Measurements from ENCODE around the gene EML6. TPM values are rescaled to one million over a fixed set of nuclear protein-coding genes. Genes with fewer than 3 reads are reported as not detected.

Gene EML6
- total RNA-seq, 6 donors from 2014 or later, result 1.5 to 7.3 (median 4.0) TPM

- TF ChIP-seq POLR2AphosphoS5 (IDR thresholded peaks at IDR 0.05) (no peak), CTCF (IDR thresholded peaks at IDR 0.05) (no peak), EP300 (IDR thresholded peaks at IDR 0.05) (no peak), POLR2A (IDR thresholded peaks at IDR 0.05) (no peak)
- Histone ChIP-seq H3K36me3 (no peaks in the 10 kb centered on the region), H3K27me3 (no peaks in the 10 kb centered on the region), H3K4me3 (no peak overlapping the region), H3K27ac (no peak overlapping the region), H3K9me3 (peaks cover 0 to 7% (median 1%) of the 10 kb centered on the region in 4 donors), H3K4me1 (no peaks in the 10 kb centered on the region)
- ATAC-seq (ENCODE audit: low FRiP score in 2 of 2), result no peak
- WGBS, 2 donors, result 89 to 92% methylated on average over 7 of the region's 7 CpGs
- no peak for DNase-seq
These were observed 216.1 kb downstream of the EML6 start for GRCh38 chr2:54939446-54940118.

GRCh38 chr2:54940723-54941122 is 217.3 kb downstream of the EML6 start:
- Histone ChIP-seq H3K4me1 (peaks cover 0 to 5% (median 4%) of the 10 kb centered on the region in 4 donors), H3K4me3 (no peak overlapping the region), H3K36me3 (no peaks in the 10 kb centered on the region), H3K27me3 (no peaks in the 10 kb centered on the region), H3K9me3 (peaks cover 0 to 7% (median 1%) of the 10 kb centered on the region in 4 donors), H3K27ac (no peak overlapping the region)
- ATAC-seq (ENCODE audit: low FRiP score in 2 of 2), result no peak
- WGBS, 2 donors, result 31 to 66% methylated on average over 3 of the region's 3 CpGs
- no peak for DNase-seq
- TF ChIP-seq POLR2A (IDR thresholded peaks at IDR 0.05) (no peak), EP300 (IDR thresholded peaks at IDR 0.05) (no peak), CTCF (IDR thresholded peaks at IDR 0.05) (no peak), POLR2AphosphoS5 (IDR thresholded peaks at IDR 0.05) (no peak)

- ATAC-seq (ENCODE audit: low FRiP score in 2 of 2), result no peak
- DNase-seq, result peak in 1 of 2 donors; percentile 19
- H3K27ac ChIP-seq, result no peak overlapping the region
- H3K36me3 ChIP-seq, result no peaks in the 10 kb centered on the region
- H3K27me3 ChIP-seq, result no peaks in the 10 kb centered on the region
- TF ChIP-seq POLR2AphosphoS5 (IDR thresholded peaks at IDR 0.05), result no peak
- no peak for TF ChIP-seq CTCF (IDR thresholded peaks at IDR 0.05)
- TF ChIP-seq POLR2A (IDR thresholded peaks at IDR 0.05), result no peak
- no peak for TF ChIP-seq EP300 (IDR thresholded peaks at IDR 0.05)
- WGBS, 2 donors, result 91 to 93% methylated on average over 15 of the region's 15 CpGs
- peaks cover 0 to 7% (median 1%) of the 10 kb centered on the region in 4 donors for H3K9me3 ChIP-seq
- peaks cover 5 to 12% (median 8%) of the 10 kb centered on the region in 4 donors for H3K4me1 ChIP-seq
- no peak overlapping the region for H3K4me3 ChIP-seq
These were observed 218.0 kb downstream of the EML6 start for GRCh38 chr2:54941248-54941984.

- TF ChIP-seq POLR2AphosphoS5 (IDR thresholded peaks at IDR 0.05), result no peak
- no peak for TF ChIP-seq EP300 (IDR thresholded peaks at IDR 0.05)
- no peak for TF ChIP-seq POLR2A (IDR thresholded peaks at IDR 0.05)
- no peak for TF ChIP-seq CTCF (IDR thresholded peaks at IDR 0.05)
- Histone ChIP-seq H3K27me3 (no peaks in the 10 kb centered on the region), H3K4me1 (peaks cover 5 to 13% (median 9%) of the 10 kb centered on the region in 4 donors), H3K36me3 (no peaks in the 10 kb centered on the region), H3K9me3 (peaks cover 0 to 7% (median 0%) of the 10 kb centered on the region in 4 donors), H3K27ac (no peak overlapping the region), H3K4me3 (no peak overlapping the region)
- WGBS, 2 donors, result 69 to 70% methylated on average over 5 of the region's 5 CpGs
- ATAC-seq (ENCODE audit: low FRiP score in 2 of 2) (no peak), DNase-seq (no peak)
These were observed 218.9 kb downstream of the EML6 start for GRCh38 chr2:54942373-54942772.

Measured in upper lobe of left lung (tissue), 6 donors.